Activated CD4-positive, alpha-beta memory T cell treated with anti-CD3 and anti-CD28 coated beads, Interleukin-2, amount 10 ng/mL, durations not matched to agents 7 days and 5 days (primary cell): ENCODE results near the gene MND1. TPM values are rescaled to one million over a fixed set of nuclear protein-coding genes. Genes with fewer than 3 reads are reported as not detected.

Source experiments
- CTCF ChIA-PET: fragments of 350-600 bp; sonication (Branson Sonifier 250); formaldehyde crosslinking; loops from one replicate; lab custom pipeline; 2021; ENCODE audit warnings: antibody characterized with exemption, inconsistent platforms; lab: Charles Lee
- POLR2A ChIA-PET: fragments of 350-600 bp; sonication (Branson Sonifier 250); formaldehyde crosslinking; loops from one replicate; lab custom pipeline; 2021; ENCODE audit warnings: antibody characterized with exemption; lab: Charles Lee
- DNase-seq: peaks from one replicate; pipeline ENCODE4 v3.0.0-alpha.2; 2020
- H3K27ac Mint-ChIP-seq: one replicate; pipeline ENCODE4 v1.8.0; 2021; ENCODE audit warnings: mild to moderate bottlenecking, mixed read lengths
- H3K27me3 Mint-ChIP-seq: one replicate; pipeline ENCODE4 v1.8.0; 2021; ENCODE audit warnings: mixed read lengths
- H3K36me3 Mint-ChIP-seq: one replicate; pipeline ENCODE4 v1.8.0; 2021; ENCODE audit warnings: low read depth, mixed read lengths
- H3K4me1 Mint-ChIP-seq: one replicate; pipeline ENCODE4 v1.8.0; 2021; ENCODE audit warnings: mixed read lengths
- H3K4me3 Mint-ChIP-seq: one replicate; pipeline ENCODE4 v1.8.0; 2021; ENCODE audit warnings: mild to moderate bottlenecking, mixed read lengths
- H3K9me3 Mint-ChIP-seq: one replicate; pipeline ENCODE4 v1.8.0; 2021; ENCODE audit warnings: mixed read lengths
- total RNA-seq, 2 experiments: library from RNA; stranded (reverse); gene quantifications; one replicate each; pipeline ENCODE4 v1.2.3, GENCODE V29; 2021

The MND1 gene
- total RNA-seq, 2 experiments from 2014 or later: 20.8 to 21.7 TPM

- Mint-ChIP-seq H3K36me3 (no peaks in the 10 kb centered on the region), H3K4me3 (no peak overlapping the region), H3K27me3 (no peaks in the 10 kb centered on the region), H3K4me1 (no peaks in the 10 kb centered on the region), H3K27ac (no peak overlapping the region), H3K9me3 (no peaks in the 10 kb centered on the region)
- CTCF ChIA-PET: no interaction called here
- DNase-seq: no peak
- POLR2A ChIA-PET: no interaction called here
These were observed 11.6 kb upstream of the MND1 start for GRCh38 chr4:153332936-153333335.

GRCh38 chr4:153333874-153334273 lies 10.6 kb upstream of the MND1 start:
- Mint-ChIP-seq H3K27me3 (no peaks in the 10 kb centered on the region), H3K4me1 (no peaks in the 10 kb centered on the region), H3K27ac (no peak overlapping the region), H3K9me3 (no peaks in the 10 kb centered on the region), H3K36me3 (no peaks in the 10 kb centered on the region), H3K4me3 (no peak overlapping the region)
- ChIA-PET POLR2A (no interaction called here), CTCF (interaction anchor here (1.0 kb wide), 1 partner anchor 240 kb away, joined by 3 read pairs; no protein-coding TSS in a partner anchor)
- no peak for DNase-seq

GRCh38 chr4:153335665-153336064 lies 8.8 kb upstream of the MND1 start:
- POLR2A ChIA-PET: interaction anchor here (1.5 kb wide), 1 partner anchor 9 kb away, joined by 7 read pairs; the partner anchor contains the start of gene MND1
- H3K36me3 Mint-ChIP-seq: no peaks in the 10 kb centered on the region
- H3K27ac Mint-ChIP-seq: no peak overlapping the region
- no peaks in the 10 kb centered on the region for H3K9me3 Mint-ChIP-seq
- no peak overlapping the region for H3K4me3 Mint-ChIP-seq
- H3K27me3 Mint-ChIP-seq: peaks cover 2% of the 10 kb centered on the region
- no peak for DNase-seq
- no peaks in the 10 kb centered on the region for H3K4me1 Mint-ChIP-seq
- CTCF ChIA-PET: interaction anchor here (1.1 to 1.7 kb wide), 4 partner anchors 8 to 414 kb away, joined by 3 to 5 read pairs (median 4); partner anchors contain the start of gene MND1

GRCh38 chr4:153337686-153338085 lies 6.8 kb upstream of the MND1 start:
- H3K27me3 Mint-ChIP-seq: peaks cover 11% of the 10 kb centered on the region
- H3K27ac Mint-ChIP-seq: no peak overlapping the region
- no peak for DNase-seq
- H3K4me3 Mint-ChIP-seq: no peak overlapping the region
- POLR2A ChIA-PET: no interaction called here
- H3K36me3 Mint-ChIP-seq: no peaks in the 10 kb centered on the region
- H3K4me1 Mint-ChIP-seq: peaks cover 10% of the 10 kb centered on the region
- H3K9me3 Mint-ChIP-seq: no peaks in the 10 kb centered on the region
- CTCF ChIA-PET: interaction anchor here (1.0 kb wide), 1 partner anchor 305 kb away, joined by 3 read pairs; no protein-coding TSS in a partner anchor

- no peaks in the 10 kb centered on the region for H3K36me3 Mint-ChIP-seq
- peaks cover 11% of the 10 kb centered on the region for H3K27me3 Mint-ChIP-seq
- ChIA-PET POLR2A (no interaction called here), CTCF (interaction anchor here (1.0 to 6.3 kb wide), 4 partner anchors 233 to 307 kb away, joined by 3 to 64 read pairs (median 18); no protein-coding TSS in a partner anchor)
- peaks cover 24% of the 10 kb centered on the region for H3K4me1 Mint-ChIP-seq
- H3K27ac Mint-ChIP-seq: no peak overlapping the region
- H3K9me3 Mint-ChIP-seq: no peaks in the 10 kb centered on the region
- no peak overlapping the region for H3K4me3 Mint-ChIP-seq
- DNase-seq: no peak
These were observed 2.9 kb upstream of the MND1 start for GRCh38 chr4:153341575-153342090.

- no peaks in the 10 kb centered on the region for H3K9me3 Mint-ChIP-seq
- no peak overlapping the region for H3K4me3 Mint-ChIP-seq
- peaks cover 37% of the 10 kb centered on the region for H3K4me1 Mint-ChIP-seq
- POLR2A ChIA-PET: interaction anchor here (1.0 kb wide), 1 partner anchor 122 kb away, joined by 3 read pairs; no protein-coding TSS in a partner anchor
- no peak for DNase-seq
- no peak overlapping the region for H3K27ac Mint-ChIP-seq
- CTCF ChIA-PET: interaction anchor here (0.9 to 7.3 kb wide), 6 partner anchors 191 to 407 kb away, joined by 3 to 72 read pairs (median 18); no protein-coding TSS in a partner anchor
- peaks cover 2% of the 10 kb centered on the region for H3K36me3 Mint-ChIP-seq
- peaks cover 11% of the 10 kb centered on the region for H3K27me3 Mint-ChIP-seq
These were observed 1.5 kb upstream of the MND1 start for GRCh38 chr4:153342751-153343552.

- POLR2A ChIA-PET: interaction anchor here (0.6 to 2.7 kb wide), 26 partner anchors 9 to 405 kb away, joined by 3 to 20 read pairs (median 4); partner anchors contain the start of gene TMEM131L
- H3K36me3 Mint-ChIP-seq: peaks cover 9% of the 10 kb centered on the region
- peaks cover 48% of the 10 kb centered on the region for H3K4me1 Mint-ChIP-seq
- H3K27me3 Mint-ChIP-seq: peaks cover 11% of the 10 kb centered on the region
- H3K4me3 Mint-ChIP-seq: peak overlapping the region; percentile 84
- CTCF ChIA-PET: interaction anchor here (0.8 to 7.3 kb wide), 23 partner anchors 9 to 405 kb away, joined by 3 to 72 read pairs (median 5); partner anchors contain the start of gene TMEM131L
- no peaks in the 10 kb centered on the region for H3K9me3 Mint-ChIP-seq
- H3K27ac Mint-ChIP-seq: peak overlapping the region; percentile 77
- DNase-seq: peak; percentile 60
These were observed 809 bp downstream of the MND1 start for GRCh38 chr4:153345012-153345981.

GRCh38 chr4:153346031-153346430 lies 1.5 kb downstream of the MND1 start:
- Mint-ChIP-seq H3K9me3 (no peaks in the 10 kb centered on the region), H3K27ac (no peak overlapping the region), H3K4me1 (peaks cover 48% of the 10 kb centered on the region), H3K4me3 (peak overlapping the region; percentile 84), H3K36me3 (peaks cover 13% of the 10 kb centered on the region), H3K27me3 (peaks cover 6% of the 10 kb centered on the region)
- DNase-seq: no peak
- CTCF ChIA-PET: interaction anchor here (0.7 to 7.3 kb wide), 20 partner anchors 10 to 306 kb away, joined by 3 to 72 read pairs (median 4); partner anchors contain the start of gene TMEM131L
- POLR2A ChIA-PET: interaction anchor here (0.8 to 2.7 kb wide), 20 partner anchors 9 to 404 kb away, joined by 3 to 20 read pairs (median 5); partner anchors contain the start of gene TMEM131L

GRCh38 chr4:153346563-153346962 lies 2.1 kb downstream of the MND1 start:
- Mint-ChIP-seq H3K9me3 (no peaks in the 10 kb centered on the region), H3K4me3 (no peak overlapping the region), H3K27me3 (peaks cover 2% of the 10 kb centered on the region), H3K27ac (no peak overlapping the region), H3K36me3 (peaks cover 13% of the 10 kb centered on the region), H3K4me1 (peaks cover 44% of the 10 kb centered on the region)
- CTCF ChIA-PET: interaction anchor here (0.7 to 7.3 kb wide), 12 partner anchors 10 to 305 kb away, joined by 3 to 72 read pairs (median 10); partner anchors contain the start of gene TMEM131L
- DNase-seq: no peak
- POLR2A ChIA-PET: interaction anchor here (1.3 to 2.7 kb wide), 9 partner anchors 9 to 403 kb away, joined by 3 to 20 read pairs (median 11); partner anchors contain the start of gene TMEM131L

GRCh38 chr4:153347117-153347516 lies 2.6 kb downstream of the MND1 start:
- no peak for DNase-seq
- ChIA-PET CTCF (interaction anchor here (0.8 to 7.3 kb wide), 9 partner anchors 9 to 304 kb away, joined by 3 to 72 read pairs (median 20); no protein-coding TSS in a partner anchor), POLR2A (interaction anchor here (1.6 to 2.7 kb wide), 4 partner anchors 17 to 226 kb away, joined by 5 to 20 read pairs (median 15); partner anchors contain the start of gene TMEM131L)
- Mint-ChIP-seq H3K4me3 (no peak overlapping the region), H3K9me3 (no peaks in the 10 kb centered on the region), H3K4me1 (peaks cover 39% of the 10 kb centered on the region), H3K27ac (no peak overlapping the region), H3K27me3 (peaks cover 2% of the 10 kb centered on the region), H3K36me3 (peaks cover 14% of the 10 kb centered on the region)

GRCh38 chr4:153348006-153348405 lies 3.5 kb downstream of the MND1 start:
- CTCF ChIA-PET: interaction anchor here (1.6 to 7.3 kb wide), 3 partner anchors 85 to 295 kb away, joined by 4 to 72 read pairs (median 5); no protein-coding TSS in a partner anchor
- H3K9me3 Mint-ChIP-seq: no peaks in the 10 kb centered on the region
- no peak overlapping the region for H3K4me3 Mint-ChIP-seq
- H3K4me1 Mint-ChIP-seq: peaks cover 38% of the 10 kb centered on the region
- POLR2A ChIA-PET: interaction anchor here (0.6 kb wide), 1 partner anchor 12 kb away, joined by 3 read pairs; no protein-coding TSS in a partner anchor
- H3K36me3 Mint-ChIP-seq: peaks cover 21% of the 10 kb centered on the region
- no peaks in the 10 kb centered on the region for H3K27me3 Mint-ChIP-seq
- no peak overlapping the region for H3K27ac Mint-ChIP-seq
- DNase-seq: no peak
